ENCODE measurements around the gene SLC35A3. TPM values are rescaled to one million over a fixed set of nuclear protein-coding genes. Genes with fewer than 3 reads are reported as not detected.

Gene SLC35A3
- total RNA-seq, 1 experiment from 2014 or later = 16.9 TPM

- CTCF ChIA-PET = no interaction called here
- H3K27ac Mint-ChIP-seq (ENCODE audit: unreplicated experiment) = no peak overlapping the region
- H3K4me1 Mint-ChIP-seq (ENCODE audit: low read depth, unreplicated experiment) = no peaks in the 10 kb centered on the region
- intact Hi-C loops (cut with micrococcal nuclease; ENCODE audit: unreplicated experiment) = no loop called here
- DNase-seq = no peak
- Histone ChIP-seq H3K36me3 (ENCODE audit: control insufficient read depth, insufficient read depth, low read length) (no peaks in the 10 kb centered on the region), H3K27me3 (replicated peaks; ENCODE audit: control insufficient read depth, insufficient read depth, low read length) (no peaks in the 10 kb centered on the region), H3K9me3 (no peaks in the 10 kb centered on the region), H3K4me3 (ENCODE audit: low read depth, low read length) (no peak overlapping the region), H3K4me1 (peaks cover 14% of the 10 kb centered on the region; the same call in 1 of the 2 replicates)
- no peak for TF ChIP-seq CTCF (IDR thresholded peaks at IDR 0.05; ENCODE audit: insufficient read depth in 1 of 2, low read depth in 1 of 2, low read length in 1 of 2, severe bottlenecking in 1 of 2, unreplicated experiment in 1 of 2)
- H3K4me3 Mint-ChIP-seq (ENCODE audit: unreplicated experiment) = no peak overlapping the region
- H3K9me3 Mint-ChIP-seq (ENCODE audit: unreplicated experiment) = no peaks in the 10 kb centered on the region
- POLR2A ChIA-PET = no interaction called here
- no peaks in the 10 kb centered on the region for H3K27me3 Mint-ChIP-seq (ENCODE audit: insufficient read depth, unreplicated experiment)
- no TSS peak for BruUV-seq (replicated peaks)
- H3K36me3 Mint-ChIP-seq (ENCODE audit: insufficient read depth, unreplicated experiment) = no peaks in the 10 kb centered on the region
Observed at GRCh38 chr1:99964806-99965205, 5.0 kb upstream of the SLC35A3 start.

- no peak for DNase-seq
- Histone ChIP-seq H3K36me3 (ENCODE audit: control insufficient read depth, insufficient read depth, low read length) (no peaks in the 10 kb centered on the region), H3K9me3 (no peaks in the 10 kb centered on the region), H3K27me3 (replicated peaks; ENCODE audit: control insufficient read depth, insufficient read depth, low read length) (no peaks in the 10 kb centered on the region), H3K4me1 (peaks cover 14% of the 10 kb centered on the region; the same call in 1 of the 2 replicates), H3K4me3 (ENCODE audit: low read depth, low read length) (no peak overlapping the region)
- Mint-ChIP-seq H3K4me1 (ENCODE audit: low read depth, unreplicated experiment) (no peaks in the 10 kb centered on the region), H3K9me3 (ENCODE audit: unreplicated experiment) (no peaks in the 10 kb centered on the region), H3K36me3 (ENCODE audit: insufficient read depth, unreplicated experiment) (no peaks in the 10 kb centered on the region), H3K27ac (ENCODE audit: unreplicated experiment) (no peak overlapping the region), H3K27me3 (ENCODE audit: insufficient read depth, unreplicated experiment) (no peaks in the 10 kb centered on the region), H3K4me3 (ENCODE audit: unreplicated experiment) (no peak overlapping the region)
- CTCF ChIA-PET = no interaction called here
- no peak for TF ChIP-seq CTCF (IDR thresholded peaks at IDR 0.05; ENCODE audit: insufficient read depth in 1 of 2, low read depth in 1 of 2, low read length in 1 of 2, severe bottlenecking in 1 of 2, unreplicated experiment in 1 of 2)
- intact Hi-C loops (cut with micrococcal nuclease; ENCODE audit: unreplicated experiment) = no loop called here
- no TSS peak for BruUV-seq (replicated peaks)
- POLR2A ChIA-PET = no interaction called here
Observed at GRCh38 chr1:99965646-99966375, 4.0 kb upstream of the SLC35A3 start.

- CTCF ChIA-PET = no interaction called here
- no peaks in the 10 kb centered on the region for H3K4me1 Mint-ChIP-seq (ENCODE audit: low read depth, unreplicated experiment)
- no peaks in the 10 kb centered on the region for H3K27me3 ChIP-seq (replicated peaks; ENCODE audit: control insufficient read depth, insufficient read depth, low read length)
- POLR2A ChIA-PET = no interaction called here
- DNase-seq = no peak
- intact Hi-C loops (cut with micrococcal nuclease; ENCODE audit: unreplicated experiment) = no loop called here
- TF ChIP-seq CTCF (IDR thresholded peaks at IDR 0.05; ENCODE audit: insufficient read depth in 1 of 2, low read depth in 1 of 2, low read length in 1 of 2, severe bottlenecking in 1 of 2, unreplicated experiment in 1 of 2) = no peak
- no TSS peak for BruUV-seq (replicated peaks)
- peaks cover 8% of the 10 kb centered on the region; the same call in 1 of the 2 replicates for H3K4me1 ChIP-seq
- no peaks in the 10 kb centered on the region for H3K9me3 Mint-ChIP-seq (ENCODE audit: unreplicated experiment)
- no peaks in the 10 kb centered on the region for H3K9me3 ChIP-seq
- H3K36me3 Mint-ChIP-seq (ENCODE audit: insufficient read depth, unreplicated experiment) = no peaks in the 10 kb centered on the region
- no peaks in the 10 kb centered on the region for H3K27me3 Mint-ChIP-seq (ENCODE audit: insufficient read depth, unreplicated experiment)
- H3K27ac Mint-ChIP-seq (ENCODE audit: unreplicated experiment) = no peak overlapping the region
- no peak overlapping the region for H3K4me3 ChIP-seq (ENCODE audit: low read depth, low read length)
- no peaks in the 10 kb centered on the region for H3K36me3 ChIP-seq (ENCODE audit: control insufficient read depth, insufficient read depth, low read length)
- peak overlapping the region; percentile 35 for H3K4me3 Mint-ChIP-seq (ENCODE audit: unreplicated experiment)
Observed at GRCh38 chr1:99968214-99968613, 1.6 kb upstream of the SLC35A3 start.

Measured in Caco-2 (cell line).